HepG2 (cell line): ENCODE measurements around the gene C19orf85. TPM values are rescaled to one million over a fixed set of nuclear protein-coding genes. Genes with fewer than 3 reads are reported as not detected.
A peak's percentile ranks its signal among the peaks of the same experiment; 100 is the strongest.

Experiments used
- ATAC-seq: fragments of 200-7000 bp; cut with Tn5 transposase; 3 replicates; pipeline ENCODE4 v1.9.1; 2020; ENCODE audit warnings: mild to moderate bottlenecking, moderate library complexity
- BruUV-seq: library from RNA; stranded (reverse); fragments of 400-500 nt; replicated peaks from 2 replicates; lab custom pipeline; 2021; lab: Mats Ljungman, UMichigan
- CTCF ChIA-PET: fragments of 300-600 bp; formaldehyde crosslinking; extraction: SDS; loops from one replicate; lab custom pipeline; 2021; ENCODE audit warnings: low total read pairs, inconsistent platforms, low intra/inter-chr PET ratio; lab: Yijun Ruan, JAX
- POLR2A ChIA-PET: fragments of 350-600 bp; sonication (Branson Sonifier 250); formaldehyde crosslinking; loops from one replicate; lab custom pipeline; 2020; ENCODE audit warnings: antibody characterized with exemption, inconsistent platforms; lab: Yijun Ruan, JAX
- DNase-seq: peaks from one replicate; pipeline ENCODE4 v3.0.0-alpha.2; 2015; ENCODE audit warnings: low spot score
- FAIRE-seq: peaks from 3 replicates; lab custom pipeline; 2011; peaks lifted over from hg19 to GRCh38; lab: Jason Lieb, UNC
- H2AFZ ChIP-seq: one replicate; pipeline ENCODE4 v1.6.1; 2011; ENCODE audit warnings: low read length, inconsistent platforms
- H3K27ac ChIP-seq: fragments of 300-600 bp; 3 replicates; pipeline ENCODE4 v1.8.0; 2011; ENCODE audit warnings: mixed run types, mild to moderate bottlenecking, mixed read lengths, low read length, inconsistent platforms; ENCODE audit not compliant: insufficient read depth; ENCODE audit errors: extremely low read length
- H3K27me3 ChIP-seq, 2 experiments: fragments of 200-600 bp in 1 of 2; 2 replicates in 1 of 2; 3 replicates in 1 of 2; pipeline versions ENCODE4 v1.6.0 to v1.8.0; 2011; ENCODE audit warnings: low read length in 2 of 2, mild to moderate bottlenecking in 2 of 2, moderate library complexity in 2 of 2, inconsistent platforms in 1 of 2; ENCODE audit not compliant: insufficient read depth in 2 of 2, control insufficient read depth in 1 of 2
- H3K36me3 ChIP-seq, 2 experiments: fragments of 200-600 bp in 1 of 2; replicated peaks in 1 of 2; 2 replicates in 1 of 2; 3 replicates in 1 of 2; pipeline versions ENCODE4 v1.5.1 to v1.8.0; 2011; ENCODE audit warnings: low read length in 2 of 2, inconsistent platforms in 1 of 2; ENCODE audit not compliant: insufficient read depth in 2 of 2, control insufficient read depth in 1 of 2
- H3K4me1 ChIP-seq: 2 replicates; pipeline ENCODE4 v1.5.1; 2012; ENCODE audit warnings: low read length, inconsistent platforms; ENCODE audit not compliant: insufficient read depth
- H3K4me2 ChIP-seq: 2 replicates; pipeline ENCODE4 v1.6.0; 2011; ENCODE audit warnings: low read depth, low read length, inconsistent platforms
- H3K4me3 ChIP-seq, 3 experiments: fragments of 200-600 bp in 1 of 3; sonication (generic), shearing (Covaris generic) in 1 of 3; replicated peaks in 1 of 3; 2 replicates each; pipeline ENCODE4 v1.5.1; 2011 to 2016; ENCODE audit warnings: low read length in 3 of 3, inconsistent platforms in 2 of 3, low read depth in 2 of 3, mild to moderate bottlenecking in 2 of 3, control low read depth in 1 of 3, mixed read lengths in 1 of 3; ENCODE audit not compliant: insufficient read depth in 1 of 3
- H3K79me2 ChIP-seq: one replicate; pipeline ENCODE4 v1.6.1; 2011; ENCODE audit warnings: low read length, inconsistent platforms; ENCODE audit not compliant: insufficient read depth
- H3K9ac ChIP-seq: 2 replicates; pipeline ENCODE4 v1.6.0; 2011; ENCODE audit warnings: mild to moderate bottlenecking, low read depth, low read length, inconsistent platforms; ENCODE audit not compliant: insufficient read depth
- H3K9me3 ChIP-seq: 2 replicates; pipeline ENCODE4 v1.5.1; 2012; ENCODE audit warnings: mild to moderate bottlenecking, low read length
- H4K20me1 ChIP-seq: 2 replicates; pipeline ENCODE4 v1.6.0; 2011; ENCODE audit warnings: inconsistent platforms, mild to moderate bottlenecking, low read length, moderate library complexity; ENCODE audit not compliant: insufficient read depth
- AKAP8 ChIP-seq: sonication (generic); formaldehyde crosslinking; IDR thresholded peaks from 2 replicates; pipeline ENCODE4 v1.5.1; 2020; ENCODE audit warnings: mild to moderate bottlenecking, missing genetic modification reagents
- ARNTL ChIP-seq: sonication (generic); formaldehyde crosslinking; IDR thresholded peaks from 2 replicates; pipeline ENCODE4 v1.4.0; 2020; ENCODE audit warnings: mild to moderate bottlenecking, missing genetic modification reagents
- GATAD2A ChIP-seq: IDR thresholded peaks from 2 replicates; pipeline ENCODE4 v1.6.1; 2016
- HNF4A ChIP-seq: sonication (generic); formaldehyde crosslinking; IDR thresholded peaks from 2 replicates; pipeline ENCODE4 v1.4.0; 2020; ENCODE audit warnings: missing genetic modification reagents
- HOXA5 ChIP-seq: sonication (generic); formaldehyde crosslinking; IDR thresholded peaks from 2 replicates; pipeline ENCODE4 v1.4.0; 2020; ENCODE audit warnings: missing genetic modification reagents
- LCORL ChIP-seq, 2 experiments: fragments of 450-650 bp in 1 of 2; sonication (generic) in 1 of 2; formaldehyde crosslinking in 1 of 2; IDR thresholded peaks; 2 replicates each; pipeline versions ENCODE4 v1.5.0 to v1.6.1; 2017 to 2020; ENCODE audit warnings: antibody characterized with exemption in 1 of 2, missing genetic modification reagents in 1 of 2
- MIER2 ChIP-seq: IDR thresholded peaks from 2 replicates; pipeline ENCODE4 v1.6.1; 2016; ENCODE audit warnings: missing biosample characterization, missing genetic modification reagents
- MXD4 ChIP-seq: IDR thresholded peaks from 2 replicates; pipeline ENCODE4 v1.6.1; 2016; ENCODE audit warnings: mild to moderate bottlenecking, missing biosample characterization, missing genetic modification reagents
- NCOR1 ChIP-seq: fragments of 200-600 bp; sonication (generic); IDR thresholded peaks from 2 replicates; pipeline ENCODE4 v1.7.0; 2017; ENCODE audit warnings: antibody characterized with exemption, low read length, borderline replicate concordance
- PHF21A ChIP-seq: sonication (generic); formaldehyde crosslinking; IDR thresholded peaks from 2 replicates; pipeline ENCODE4 v1.5.0; 2020; ENCODE audit warnings: mild to moderate bottlenecking, missing genetic modification reagents
- RARG ChIP-seq: sonication (generic); formaldehyde crosslinking; IDR thresholded peaks from 2 replicates; pipeline ENCODE4 v1.4.0; 2020; ENCODE audit warnings: low read depth, mild to moderate bottlenecking, missing genetic modification reagents
- RCOR2 ChIP-seq: IDR thresholded peaks from 2 replicates; pipeline ENCODE4 v1.6.1; 2016; ENCODE audit warnings: missing biosample characterization, missing genetic modification reagents
- REPIN1 ChIP-seq: sonication (generic); formaldehyde crosslinking; IDR thresholded peaks from 2 replicates; pipeline ENCODE4 v1.8.0; 2022; ENCODE audit warnings: missing genetic modification reagents, low read depth, mild to moderate bottlenecking, borderline replicate concordance
- SMAD3 ChIP-seq: sonication (generic); formaldehyde crosslinking; IDR thresholded peaks from 2 replicates; pipeline ENCODE4 v1.4.0; 2020; ENCODE audit warnings: missing genetic modification reagents
- SRSF4 ChIP-seq: fragments of 200-400 bp; formaldehyde crosslinking; IDR thresholded peaks from one replicate; pipeline ENCODE4 v1.6.1; 2018; ENCODE audit warnings: mild to moderate bottlenecking, low read depth, low read length, moderate library complexity; ENCODE audit not compliant: poor library complexity, severe bottlenecking
- SYNCRIP ChIP-seq: fragments of 200-400 bp; formaldehyde crosslinking; IDR thresholded peaks from 2 replicates; pipeline ENCODE4 v1.6.1; 2018; ENCODE audit warnings: mild to moderate bottlenecking, low read depth, low read length; ENCODE audit not compliant: insufficient read depth
- ZBTB8A ChIP-seq: sonication (generic); formaldehyde crosslinking; IDR thresholded peaks from 2 replicates; pipeline ENCODE4 v1.4.0; 2020; ENCODE audit warnings: mild to moderate bottlenecking, low read depth, missing genetic modification reagents, borderline replicate concordance
- ZNF3 ChIP-seq: IDR thresholded peaks from 2 replicates; pipeline ENCODE4 v1.7.0; 2017; ENCODE audit warnings: inconsistent platforms
- ZNF343 ChIP-seq: sonication (generic); formaldehyde crosslinking; IDR thresholded peaks from 2 replicates; pipeline ENCODE4 v1.4.0; 2020; ENCODE audit warnings: mild to moderate bottlenecking, missing genetic modification reagents
- ZNF354B ChIP-seq: sonication (generic); formaldehyde crosslinking; IDR thresholded peaks from 2 replicates; pipeline ENCODE4 v1.8.0; 2022; ENCODE audit warnings: mild to moderate bottlenecking, missing genetic modification reagents
- ZNF367 ChIP-seq: sonication (generic); formaldehyde crosslinking; IDR thresholded peaks from 2 replicates; pipeline ENCODE4 v1.4.0; 2020; ENCODE audit warnings: missing genetic modification reagents, borderline replicate concordance
- ZNF644 ChIP-seq: IDR thresholded peaks from 2 replicates; pipeline ENCODE4 v1.6.1; 2016; ENCODE audit warnings: low read depth
- WGBS: methylation state at CpG from one replicate; pipeline ENCODE4 v1.1.6; 2017; ENCODE audit warnings: low lambda C conversion rate; 5-methylcytosine and 5-hydroxymethylcytosine counted together
- in situ Hi-C: cut with HindIII; loops from 2 replicates; pipeline ENCODE4 v1.10.0; 2017; ENCODE audit warnings: low pct_unique_long_range_greater_than_20kb; ENCODE audit not compliant: extremely low pct_ligation_motif_present
- intact Hi-C: fragments of 100-400 bp; cut with micrococcal nuclease; formaldehyde crosslinking; loops from one replicate; pipeline ENCODE4 v1.10.0; 2022; ENCODE audit not compliant: unreplicated experiment
- polyA plus RNA-seq, 8 experiments: library from polyadenylated mRNA; depleted of rRNA in 3 of 8; stranded (reverse) in 7 of 8; unstranded in 1 of 8; fragments of >200 nt; fragmentation: Illumina TruSeq in 4 of 8; extraction: Trizol in 4 of 8; gene quantifications; 2 replicates each; pipeline versions ENCODE4 v1.2.1 to v1.2.3, GENCODE V29; 2011 to 2016; ENCODE audit warnings: low read depth in 4 of 8, missing spikeins in 1 of 8, mixed read lengths in 1 of 8; ENCODE audit not compliant: insufficient read depth in 1 of 8
- total RNA-seq, 5 experiments: library from RNA; depleted of rRNA; stranded (reverse); fragments of >200 nt; fragmentation: Illumina TruSeq; extraction: Trizol; gene quantifications; 2 replicates each; pipeline ENCODE4 v1.2.3, GENCODE V29; 2016; ENCODE audit warnings: low read depth in 1 of 5
- TF ChIP-seq, protein P1 (sequence below): sonication (generic); formaldehyde crosslinking; IDR thresholded peaks from 2 replicates; pipeline ENCODE4 v1.4.0; 2020; ENCODE audit warnings: missing genetic modification reagents
- TF ChIP-seq, protein P2 (sequence below): sonication (generic); formaldehyde crosslinking; IDR thresholded peaks from 2 replicates; pipeline ENCODE4 v1.5.1; 2020; ENCODE audit warnings: missing genetic modification reagents, mild to moderate bottlenecking, borderline replicate concordance

The C19orf85 gene
- total and polyA plus RNA-seq, 2 of the 13 experiments (the other 11 are each of a cell fraction or from before 2014, with no cell fraction given) = not detected

DNA sequence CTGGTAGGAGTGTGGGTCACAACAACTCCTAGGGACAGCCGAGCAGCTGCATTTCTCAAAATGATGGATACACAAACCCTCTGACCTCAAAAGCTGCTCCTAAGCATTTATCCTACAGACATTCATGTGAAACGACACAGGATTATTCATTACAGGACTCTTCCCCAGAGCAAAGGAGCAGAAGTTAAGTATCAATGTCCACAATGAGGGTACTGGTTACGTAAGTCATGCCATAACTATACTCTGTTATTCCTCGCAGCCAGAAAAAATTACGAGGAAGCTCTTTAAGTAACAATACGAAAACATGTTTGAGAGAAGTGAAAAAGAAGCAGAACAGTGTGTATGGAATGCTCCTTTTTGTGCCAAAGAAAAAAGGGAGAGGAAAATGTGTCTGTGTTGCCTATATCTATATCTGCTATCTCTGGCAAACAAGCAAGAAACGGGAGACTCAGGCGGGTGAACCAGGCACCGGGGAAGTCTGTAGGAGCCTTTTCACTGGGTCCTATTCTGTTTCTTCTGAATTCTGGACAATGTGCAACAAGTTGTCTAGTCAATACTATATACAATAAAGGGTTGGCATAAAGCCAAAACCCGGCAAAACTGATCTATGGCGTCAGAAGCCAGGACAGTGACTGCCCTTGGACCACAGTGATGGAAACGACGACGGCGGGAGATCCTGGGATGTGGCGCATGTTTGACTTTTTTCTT lies 4.4 kb downstream of the C19orf85 start:
- FAIRE-seq (peak; percentile 84), DNase-seq (peak; percentile 62), ATAC-seq (no peak)
- POLR2A ChIA-PET = interaction anchor here (1.0 to 1.5 kb wide), 4 partner anchors 16 to 342 kb away, joined by 3 to 10 read pairs (median 4); partner anchors contain the start of genes PPP1R12C and ZNF628
- Histone ChIP-seq H3K4me3 (peak overlapping the region; percentile 56 to 78 (median 65)), H3K27me3 (no peaks in the 10 kb centered on the region), H3K4me1 (peaks cover 46% of the 10 kb centered on the region), H2AFZ (no peak overlapping the region), H3K36me3 (peaks cover 1 to 8% of the 10 kb centered on the region in 2 experiments; a peak in 4 of 5 replicates), H3K79me2 (peaks cover 20% of the 10 kb centered on the region), H3K9me3 (no peaks in the 10 kb centered on the region), H3K27ac (peak overlapping the region; percentile 93), H3K9ac (peak overlapping the region; percentile 63), H4K20me1 (no peaks in the 10 kb centered on the region; the same call in 1 of the 2 replicates), H3K4me2 (peak overlapping the region; percentile 86)
- BruUV-seq = TSS peak; percentile 79
- intact Hi-C loops = no loop called here
- WGBS = under 1% methylated on average over 15 of the region's 16 CpGs
- in situ Hi-C loops = no loop called here
- CTCF ChIA-PET = no interaction called here
- TF ChIP-seq ZBTB8A = 0 out of 2 replicates have a peak, but pooled peaks have one; percentile 19
- TF ChIP-seq MXD4 = 0 out of 2 replicates have a peak, but pooled peaks have one; percentile 26
- TF ChIP-seq HNF4A (CRISPR knock-in tag) = peak; percentile 66
- TF ChIP-seq, protein P1, sequence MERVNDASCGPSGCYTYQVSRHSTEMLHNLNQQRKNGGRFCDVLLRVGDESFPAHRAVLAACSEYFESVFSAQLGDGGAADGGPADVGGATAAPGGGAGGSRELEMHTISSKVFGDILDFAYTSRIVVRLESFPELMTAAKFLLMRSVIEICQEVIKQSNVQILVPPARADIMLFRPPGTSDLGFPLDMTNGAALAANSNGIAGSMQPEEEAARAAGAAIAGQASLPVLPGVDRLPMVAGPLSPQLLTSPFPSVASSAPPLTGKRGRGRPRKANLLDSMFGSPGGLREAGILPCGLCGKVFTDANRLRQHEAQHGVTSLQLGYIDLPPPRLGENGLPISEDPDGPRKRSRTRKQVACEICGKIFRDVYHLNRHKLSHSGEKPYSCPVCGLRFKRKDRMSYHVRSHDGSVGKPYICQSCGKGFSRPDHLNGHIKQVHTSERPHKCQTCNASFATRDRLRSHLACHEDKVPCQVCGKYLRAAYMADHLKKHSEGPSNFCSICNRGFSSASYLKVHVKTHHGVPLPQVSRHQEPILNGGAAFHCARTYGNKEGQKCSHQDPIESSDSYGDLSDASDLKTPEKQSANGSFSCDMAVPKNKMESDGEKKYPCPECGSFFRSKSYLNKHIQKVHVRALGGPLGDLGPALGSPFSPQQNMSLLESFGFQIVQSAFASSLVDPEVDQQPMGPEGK (CRISPR knock-in tag) = 0 out of 2 replicates have a peak, but pooled peaks have one; percentile 22
- peak; percentile 21; the same call in 1 of the 2 replicates for TF ChIP-seq ZNF343 (CRISPR knock-in tag)
- no peak for TF ChIP-seq SRSF4
- TF ChIP-seq SMAD3 (CRISPR knock-in tag) = peak; percentile 49; the same call in 1 of the 2 replicates
- peak; percentile 58 for TF ChIP-seq PHF21A
- TF ChIP-seq ZNF644 = no peak
- TF ChIP-seq HOXA5 = no peak
- no peak for TF ChIP-seq MIER2 (CRISPR knock-in tag)
- no peak for TF ChIP-seq ZNF3
- peak; percentile 39 for TF ChIP-seq NCOR1
- peak; percentile 53 for TF ChIP-seq GATAD2A (CRISPR knock-in tag)
- TF ChIP-seq ARNTL (CRISPR knock-in tag) = no peak
- TF ChIP-seq AKAP8 (CRISPR knock-in tag) = 0 out of 2 replicates have a peak, but pooled peaks have one; percentile 5
- TF ChIP-seq LCORL (IDR thresholded peaks at IDR 0.05) = no peak
- 0 out of 2 replicates have a peak, but pooled peaks have one; percentile 16 for TF ChIP-seq LCORL (CRISPR knock-in tag; IDR thresholded peaks at IDR 0.05)
- TF ChIP-seq ZNF367 = no peak
- no peak for TF ChIP-seq SYNCRIP
- TF ChIP-seq ZNF354B (CRISPR knock-in tag) = no peak
- no peak for TF ChIP-seq REPIN1 (CRISPR knock-in tag)
- 0 out of 2 replicates have a peak, but pooled peaks have one; percentile 19 for TF ChIP-seq RCOR2 (CRISPR knock-in tag)
- TF ChIP-seq, protein P2, sequence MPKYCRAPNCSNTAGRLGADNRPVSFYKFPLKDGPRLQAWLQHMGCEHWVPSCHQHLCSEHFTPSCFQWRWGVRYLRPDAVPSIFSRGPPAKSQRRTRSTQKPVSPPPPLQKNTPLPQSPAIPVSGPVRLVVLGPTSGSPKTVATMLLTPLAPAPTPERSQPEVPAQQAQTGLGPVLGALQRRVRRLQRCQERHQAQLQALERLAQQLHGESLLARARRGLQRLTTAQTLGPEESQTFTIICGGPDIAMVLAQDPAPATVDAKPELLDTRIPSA (CRISPR knock-in tag) = no peak
- 0 out of 2 replicates have a peak, but pooled peaks have one; percentile 85 for TF ChIP-seq RARG
